Measurements from ENCODE around the gene CRLF3. TPM values are rescaled to one million over a fixed set of nuclear protein-coding genes. Genes with fewer than 3 reads are reported as not detected.
"Not testable (repeated sequence)": the region's sequence is repeated elsewhere in the genome, so short reads cannot be mapped to it uniquely, and the experiment has no call there.

Gene CRLF3
- total RNA-seq, 4 donors from 2014 or later, result 9.8 to 15.9 (median 13.2) TPM

DNA sequence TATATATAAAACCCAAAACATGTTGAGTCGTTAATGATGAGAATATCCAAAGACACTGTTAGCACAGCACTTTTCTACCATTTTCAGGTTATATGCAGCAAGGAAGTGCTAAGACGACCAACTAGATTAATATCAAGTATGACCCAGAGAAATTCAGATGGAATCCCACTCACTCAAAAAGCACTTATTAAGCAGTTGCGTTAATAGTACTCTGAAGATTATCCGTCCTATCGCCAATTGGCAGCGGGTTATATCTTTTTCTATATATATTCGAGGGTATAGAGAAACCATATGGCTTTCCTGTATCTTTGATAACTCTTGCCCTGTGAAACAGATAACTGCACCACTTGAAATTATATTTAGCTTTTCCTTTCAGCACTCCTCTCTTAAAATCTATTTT, 1.1 kb downstream of the CRLF3 start:
- Histone ChIP-seq H3K4me3 (peak overlapping the region; percentile 61 to 100 (median 85)), H3K27me3 (no peaks in the 10 kb centered on the region), H3K9me3 (no peaks in the 10 kb centered on the region), H3K27ac (peak overlapping the region in 3 of 4 donors; percentile 38 to 92 (median 84)), H3K36me3 (no peaks in the 10 kb centered on the region), H3K4me1 (peaks cover 0 to 43% (median 13%) of the 10 kb centered on the region in 4 donors)
- DNase-seq (ENCODE audit: low spot score in 2 of 2), result no peak
- WGBS, 2 donors, result 50 to 56% methylated on average over 7 of the region's 7 CpGs
- TF ChIP-seq EP300 (IDR thresholded peaks at IDR 0.05), result no peak
- no peak for TF ChIP-seq POLR2A (IDR thresholded peaks at IDR 0.05)
- no peak for TF ChIP-seq CTCF (IDR thresholded peaks at IDR 0.05)

- peak overlapping the region in 2 of 4 donors; percentile 9 to 92 for H3K27ac ChIP-seq
- H3K36me3 ChIP-seq; H3K9me3 ChIP-seq; H3K27me3 ChIP-seq; DNase-seq (ENCODE audit: low spot score in 2 of 2): not testable (repeated sequence)
- peaks cover 0 to 43% (median 13%) of the 10 kb centered on the region in 4 donors for H3K4me1 ChIP-seq
- peak overlapping the region in 3 of 4 donors; percentile 61 to 100 (median 86) for H3K4me3 ChIP-seq
- WGBS, 2 donors, result 78 to 79% methylated on average over 14 of the region's 14 CpGs
Measured at GRCh38 chr17:30822919-30823318, 1.6 kb downstream of the CRLF3 start.

DNA sequence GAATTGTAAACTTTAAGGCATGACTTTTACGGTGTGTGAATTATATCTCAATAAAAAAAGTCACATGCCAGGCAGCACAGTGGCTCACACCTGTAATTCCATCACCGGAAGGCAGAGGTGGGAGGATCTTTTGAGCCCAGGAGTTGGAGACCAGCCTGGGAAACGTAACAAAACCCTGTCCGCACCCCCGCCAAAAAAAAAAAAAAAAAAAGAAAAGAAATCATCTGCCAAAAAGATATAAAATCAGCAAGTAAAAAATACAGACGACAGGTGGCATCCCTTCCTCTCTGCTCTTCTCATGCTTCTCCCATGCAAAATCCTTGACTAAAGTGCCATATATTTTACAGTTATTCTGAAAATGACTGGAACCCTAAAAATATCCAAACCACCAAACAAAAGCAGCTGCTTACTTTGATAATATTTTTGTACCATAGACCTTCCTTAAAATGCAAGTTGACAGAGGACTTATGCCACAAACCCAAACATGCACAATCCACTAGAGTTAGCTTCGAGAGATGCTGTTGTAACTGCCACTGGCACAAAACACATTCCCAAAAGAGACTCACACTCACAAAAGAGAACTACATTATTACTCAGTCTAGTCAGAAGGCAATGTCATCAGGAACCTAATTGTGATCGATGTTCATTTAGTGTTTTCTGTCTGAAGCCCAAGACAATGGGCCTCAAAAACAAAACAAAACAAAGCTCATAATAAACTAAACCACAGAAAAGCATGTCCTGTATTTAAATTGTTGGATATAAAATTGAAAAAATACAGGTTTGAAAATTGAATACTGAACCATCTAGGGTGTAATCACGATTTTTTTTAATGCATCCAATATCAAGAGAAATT, 2.4 kb downstream of the CRLF3 start:
- peaks cover 0 to 43% (median 13%) of the 10 kb centered on the region in 4 donors for H3K4me1 ChIP-seq
- WGBS, 2 donors, result 51 to 53% methylated on average over 9 of the region's 9 CpGs

GRCh38 chr17:30819971-30820705, 4.4 kb downstream of the CRLF3 start:
- peaks cover 0 to 36% (median 10%) of the 10 kb centered on the region in 4 donors for H3K4me1 ChIP-seq
- H3K27me3 ChIP-seq, result no peaks in the 10 kb centered on the region
- peaks cover 0 to 5% (median 0%) of the 10 kb centered on the region in 3 donors for H3K36me3 ChIP-seq
- DNase-seq (ENCODE audit: low spot score in 2 of 2), result no peak
- no peak overlapping the region for H3K4me3 ChIP-seq
- peak overlapping the region in 2 of 4 donors; percentile 8 to 55 for H3K27ac ChIP-seq
- H3K9me3 ChIP-seq, result no peaks in the 10 kb centered on the region
- TF ChIP-seq CTCF (IDR thresholded peaks at IDR 0.05) (no peak), EP300 (IDR thresholded peaks at IDR 0.05) (no peak), POLR2A (IDR thresholded peaks at IDR 0.05) (no peak)
- 73 to 89% methylated on average over 8 of the region's 8 CpGs for WGBS, 2 donors

More for the DNA sequence above, 2.4 kb downstream of the CRLF3 start:
- TF ChIP-seq EP300 (IDR thresholded peaks at IDR 0.05), result no peak
- DNase-seq (ENCODE audit: low spot score in 2 of 2), result no peak
- Histone ChIP-seq H3K4me3 (no peak overlapping the region), H3K27ac (peak overlapping the region in 1 of 4 donors; percentile 92), H3K27me3 (no peaks in the 10 kb centered on the region), H3K9me3 (no peaks in the 10 kb centered on the region), H3K36me3 (peaks cover 0 to 5% (median 0%) of the 10 kb centered on the region in 3 donors)

- Histone ChIP-seq H3K36me3 (peaks cover 0 to 5% (median 0%) of the 10 kb centered on the region in 3 donors), H3K9me3 (no peaks in the 10 kb centered on the region)
- 97% methylated on average over 7 of the region's 7 CpGs for WGBS, 2 donors
Measured at GRCh38 chr17:30816165-30816564, 8.3 kb downstream of the CRLF3 start.

DNA sequence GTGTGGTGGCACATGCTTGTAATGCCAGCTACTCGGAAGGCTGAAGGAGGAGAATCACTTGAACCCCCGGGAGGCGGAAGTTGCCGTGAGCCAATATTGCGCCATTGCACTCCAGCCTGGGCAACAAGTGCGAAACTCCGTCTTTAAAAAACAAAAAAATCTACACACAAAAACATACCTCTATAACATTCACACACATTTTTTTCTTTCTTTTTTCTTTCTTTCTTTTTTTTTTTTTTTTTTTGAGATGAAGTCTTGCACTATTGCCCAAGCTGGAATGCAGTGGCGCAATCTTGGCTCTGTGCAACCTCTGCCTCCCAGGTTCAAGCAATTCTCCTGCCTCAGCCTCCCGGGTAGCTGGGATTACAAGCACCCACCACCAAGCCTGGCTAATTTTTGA, 9.6 kb downstream of the CRLF3 start:
- not testable (repeated sequence) for DNase-seq (ENCODE audit: low spot score in 2 of 2); H3K27me3 ChIP-seq; H3K9me3 ChIP-seq; H3K36me3 ChIP-seq; H3K4me3 ChIP-seq; H3K27ac ChIP-seq
- 80 to 85% methylated on average over 9 of the region's 9 CpGs for WGBS, 2 donors
- peaks cover 0 to 20% (median 12%) of the 10 kb centered on the region in 4 donors for H3K4me1 ChIP-seq

More at GRCh38 chr17:30816165-30816564, 8.3 kb downstream of the CRLF3 start:
- no peak for DNase-seq (ENCODE audit: low spot score in 2 of 2)
- peaks cover 0 to 19% (median 10%) of the 10 kb centered on the region in 4 donors for H3K4me1 ChIP-seq
- no peak overlapping the region for H3K4me3 ChIP-seq
- H3K27me3 ChIP-seq, result no peaks in the 10 kb centered on the region
- TF ChIP-seq POLR2A (IDR thresholded peaks at IDR 0.05) (no peak), CTCF (IDR thresholded peaks at IDR 0.05) (no peak), EP300 (IDR thresholded peaks at IDR 0.05) (no peak)
- H3K27ac ChIP-seq, result no peak overlapping the region

GRCh38 chr17:30814236-30814635, 10.3 kb downstream of the CRLF3 start:
- not testable (repeated sequence) for H3K36me3 ChIP-seq; H3K27me3 ChIP-seq; H3K4me3 ChIP-seq; H3K9me3 ChIP-seq; H3K27ac ChIP-seq; DNase-seq (ENCODE audit: low spot score in 2 of 2)
- WGBS, 2 donors, result 90 to 94% methylated on average over 12 of the region's 12 CpGs
- peaks cover 0 to 24% (median 9%) of the 10 kb centered on the region in 4 donors for H3K4me1 ChIP-seq

All from tibial nerve (tissue), 4 donors.